ENCODE measurements around the gene GCHFR.

The GCHFR gene

GRCh38 chr15:40763801-40764628, at the start of gene GCHFR:
Gene GCHFR (plus strand): TSS chr15:40764068. CDS start chr15:40764181, 113 bp downstream.
- Mint-ChIP-seq H3K27ac (peak within 1 kb of the TSS; percentile 90), H3K27me3 (no peaks in the 10 kb centered on the region), H3K4me1 (ENCODE audit: low read depth) (peaks cover 46% of the 10 kb centered on the region), H3K9me3 (no peaks in the 10 kb centered on the region), H3K36me3 (ENCODE audit: low read depth) (peaks cover 18% of the 10 kb centered on the region), H3K4me3 (peak within 1 kb of the TSS; percentile 83)
- DNase-seq, result peak; percentile 82

GRCh38 chr15:40714144-40714543, 49.7 kb upstream of the GCHFR start:
- Mint-ChIP-seq H3K4me1 (ENCODE audit: low read depth) (no peaks in the 10 kb centered on the region), H3K27ac (no peak overlapping the region), H3K27me3 (no peaks in the 10 kb centered on the region), H3K9me3 (no peaks in the 10 kb centered on the region), H3K4me3 (no peak overlapping the region), H3K36me3 (ENCODE audit: low read depth) (peaks cover 87% of the 10 kb centered on the region)
- DNase-seq, result no peak

GRCh38 chr15:40716165-40716564, 47.7 kb upstream of the GCHFR start:
- Mint-ChIP-seq H3K9me3 (no peaks in the 10 kb centered on the region), H3K27ac (no peak overlapping the region), H3K4me3 (no peak overlapping the region), H3K27me3 (no peaks in the 10 kb centered on the region), H3K36me3 (ENCODE audit: low read depth) (peaks cover 88% of the 10 kb centered on the region), H3K4me1 (ENCODE audit: low read depth) (no peaks in the 10 kb centered on the region)
- DNase-seq, result no peak

- H3K36me3 Mint-ChIP-seq (ENCODE audit: low read depth), result peaks cover 75% of the 10 kb centered on the region
- no peaks in the 10 kb centered on the region for H3K27me3 Mint-ChIP-seq
- no peaks in the 10 kb centered on the region for H3K9me3 Mint-ChIP-seq
- no peak overlapping the region for H3K4me3 Mint-ChIP-seq
- H3K4me1 Mint-ChIP-seq (ENCODE audit: low read depth), result peaks cover 18% of the 10 kb centered on the region
- no peak overlapping the region for H3K27ac Mint-ChIP-seq
- no peak for DNase-seq
Observed at GRCh38 chr15:40721701-40722100, 42.2 kb upstream of the GCHFR start.

GRCh38 chr15:40722354-40722753, 41.5 kb upstream of the GCHFR start:
- peaks cover 18% of the 10 kb centered on the region for H3K4me1 Mint-ChIP-seq (ENCODE audit: low read depth)
- no peak for DNase-seq
- no peaks in the 10 kb centered on the region for H3K9me3 Mint-ChIP-seq
- no peak overlapping the region for H3K4me3 Mint-ChIP-seq
- no peaks in the 10 kb centered on the region for H3K27me3 Mint-ChIP-seq
- peak overlapping the region; percentile 27 for H3K27ac Mint-ChIP-seq
- H3K36me3 Mint-ChIP-seq (ENCODE audit: low read depth), result peaks cover 75% of the 10 kb centered on the region

- DNase-seq, result no peak
- H3K27me3 Mint-ChIP-seq, result no peaks in the 10 kb centered on the region
- peaks cover 72% of the 10 kb centered on the region for H3K36me3 Mint-ChIP-seq (ENCODE audit: low read depth)
- no peak overlapping the region for H3K27ac Mint-ChIP-seq
- H3K4me3 Mint-ChIP-seq, result no peak overlapping the region
- no peaks in the 10 kb centered on the region for H3K9me3 Mint-ChIP-seq
- peaks cover 18% of the 10 kb centered on the region for H3K4me1 Mint-ChIP-seq (ENCODE audit: low read depth)
Observed at GRCh38 chr15:40722934-40723333, 40.9 kb upstream of the GCHFR start.

GRCh38 chr15:40723919-40724318, 39.9 kb upstream of the GCHFR start:
- H3K27ac Mint-ChIP-seq, result no peak overlapping the region
- peaks cover 70% of the 10 kb centered on the region for H3K36me3 Mint-ChIP-seq (ENCODE audit: low read depth)
- DNase-seq, result no peak
- no peaks in the 10 kb centered on the region for H3K27me3 Mint-ChIP-seq
- peaks cover 18% of the 10 kb centered on the region for H3K4me1 Mint-ChIP-seq (ENCODE audit: low read depth)
- no peak overlapping the region for H3K4me3 Mint-ChIP-seq
- no peaks in the 10 kb centered on the region for H3K9me3 Mint-ChIP-seq

GRCh38 chr15:40731034-40731433, 32.8 kb upstream of the GCHFR start:
- no peak for DNase-seq
- Mint-ChIP-seq H3K36me3 (ENCODE audit: low read depth) (peaks cover 81% of the 10 kb centered on the region), H3K4me3 (no peak overlapping the region), H3K27ac (peak overlapping the region; percentile 1), H3K9me3 (no peaks in the 10 kb centered on the region), H3K4me1 (ENCODE audit: low read depth) (no peaks in the 10 kb centered on the region), H3K27me3 (no peaks in the 10 kb centered on the region)

- H3K9me3 Mint-ChIP-seq, result no peaks in the 10 kb centered on the region
- no peaks in the 10 kb centered on the region for H3K27me3 Mint-ChIP-seq
- DNase-seq, result no peak
- peak overlapping the region; percentile 73 for H3K27ac Mint-ChIP-seq
- no peak overlapping the region for H3K4me3 Mint-ChIP-seq
- no peaks in the 10 kb centered on the region for H3K4me1 Mint-ChIP-seq (ENCODE audit: low read depth)
- peaks cover 96% of the 10 kb centered on the region for H3K36me3 Mint-ChIP-seq (ENCODE audit: low read depth)
Observed at GRCh38 chr15:40736575-40736974, 27.3 kb upstream of the GCHFR start.

- no peak for DNase-seq
- H3K4me1 Mint-ChIP-seq (ENCODE audit: low read depth), result no peaks in the 10 kb centered on the region
- no peaks in the 10 kb centered on the region for H3K27me3 Mint-ChIP-seq
- no peak overlapping the region for H3K4me3 Mint-ChIP-seq
- no peaks in the 10 kb centered on the region for H3K9me3 Mint-ChIP-seq
- H3K27ac Mint-ChIP-seq, result peak overlapping the region; percentile 73
- H3K36me3 Mint-ChIP-seq (ENCODE audit: low read depth), result peaks cover 96% of the 10 kb centered on the region
Observed at GRCh38 chr15:40737048-40737447, 26.8 kb upstream of the GCHFR start.

- peak overlapping the region; percentile 3 for H3K27ac Mint-ChIP-seq
- peaks cover 96% of the 10 kb centered on the region for H3K36me3 Mint-ChIP-seq (ENCODE audit: low read depth)
- no peak for DNase-seq
- H3K27me3 Mint-ChIP-seq, result no peaks in the 10 kb centered on the region
- H3K9me3 Mint-ChIP-seq, result no peaks in the 10 kb centered on the region
- H3K4me3 Mint-ChIP-seq, result no peak overlapping the region
- peaks cover 17% of the 10 kb centered on the region for H3K4me1 Mint-ChIP-seq (ENCODE audit: low read depth)
Observed at GRCh38 chr15:40739047-40739446, 24.8 kb upstream of the GCHFR start.

- Mint-ChIP-seq H3K27ac (peak overlapping the region; percentile 71), H3K27me3 (no peaks in the 10 kb centered on the region), H3K36me3 (ENCODE audit: low read depth) (peaks cover 96% of the 10 kb centered on the region), H3K9me3 (no peaks in the 10 kb centered on the region), H3K4me3 (no peak overlapping the region), H3K4me1 (ENCODE audit: low read depth) (peaks cover 24% of the 10 kb centered on the region)
- DNase-seq, result no peak
Observed at GRCh38 chr15:40739854-40740253, 24.0 kb upstream of the GCHFR start.

GRCh38 chr15:40743485-40743901, 20.4 kb upstream of the GCHFR start:
- DNase-seq, result no peak
- peaks cover 36% of the 10 kb centered on the region for H3K4me1 Mint-ChIP-seq (ENCODE audit: low read depth)
- H3K27me3 Mint-ChIP-seq, result no peaks in the 10 kb centered on the region
- peak overlapping the region; percentile 42 for H3K4me3 Mint-ChIP-seq
- no peaks in the 10 kb centered on the region for H3K9me3 Mint-ChIP-seq
- peaks cover 93% of the 10 kb centered on the region for H3K36me3 Mint-ChIP-seq (ENCODE audit: low read depth)
- peak overlapping the region; percentile 98 for H3K27ac Mint-ChIP-seq

- peak; percentile 73 for DNase-seq
- H3K27me3 Mint-ChIP-seq, result no peaks in the 10 kb centered on the region
- peaks cover 36% of the 10 kb centered on the region for H3K4me1 Mint-ChIP-seq (ENCODE audit: low read depth)
- H3K9me3 Mint-ChIP-seq, result no peaks in the 10 kb centered on the region
- peaks cover 91% of the 10 kb centered on the region for H3K36me3 Mint-ChIP-seq (ENCODE audit: low read depth)
- peak overlapping the region; percentile 42 for H3K4me3 Mint-ChIP-seq
- peak overlapping the region; percentile 98 for H3K27ac Mint-ChIP-seq
Observed at GRCh38 chr15:40743921-40744814, 19.7 kb upstream of the GCHFR start.

- Mint-ChIP-seq H3K4me3 (no peak overlapping the region), H3K36me3 (ENCODE audit: low read depth) (peaks cover 91% of the 10 kb centered on the region), H3K4me1 (ENCODE audit: low read depth) (peaks cover 36% of the 10 kb centered on the region), H3K9me3 (no peaks in the 10 kb centered on the region), H3K27ac (peak overlapping the region; percentile 98), H3K27me3 (no peaks in the 10 kb centered on the region)
- DNase-seq, result no peak
Observed at GRCh38 chr15:40744815-40745152, 19.1 kb upstream of the GCHFR start.

Data from activated T-cell treated with anti-CD3 and anti-CD28 coated beads, Interleukin-2, amount 50 U/mL, for 24 hours (primary cell).